ENCODE results near the gene ADGRB2.

ADGRB2 gene

GRCh38 chr1:31809698-31810097 lies 45.6 kb upstream of the ADGRB2 start:
- Histone ChIP-seq H2BK12ac (ENCODE audit: low read length in 2 of 2) (no peak overlapping the region), H3K4ac (ENCODE audit: low read depth in 1 of 2, low read length in 2 of 2) (no peak overlapping the region), H3K4me1 (ENCODE audit: control insufficient read depth, insufficient read depth, low read depth, low read length) (peaks cover 3% of the 10 kb centered on the region), H3K4me3 (ENCODE audit: insufficient read depth in 1 of 2, low read depth in 1 of 2, low read length in 2 of 2) (no peak overlapping the region), H3K9ac (ENCODE audit: low read length) (no peak overlapping the region), H3K36me3 (ENCODE audit: control insufficient read depth in 1 of 2, insufficient read depth in 2 of 2, low read depth in 1 of 2, low read length in 2 of 2) (no peaks in the 10 kb centered on the region), H3K79me1 (replicated peaks; ENCODE audit: low read length, poor library complexity, severe bottlenecking) (no peaks in the 10 kb centered on the region), H2AK5ac (ENCODE audit: low read length, severe bottlenecking) (no peak overlapping the region), H4K8ac (ENCODE audit: low read length) (peak overlapping the region; percentile 54), H3K27me3 (ENCODE audit: control insufficient read depth in 1 of 2, insufficient read depth in 1 of 2, low read length in 2 of 2) (no peaks in the 10 kb centered on the region), H2BK120ac (ENCODE audit: low read depth, low read length) (no peak overlapping the region), H2BK5ac (ENCODE audit: low read depth, low read length, poor library complexity, severe bottlenecking) (no peak overlapping the region), H3K18ac (ENCODE audit: low read depth in 1 of 2, low read length in 2 of 2) (no peak overlapping the region), H4K91ac (ENCODE audit: low read length) (no peak overlapping the region), H2BK15ac (ENCODE audit: low read depth, poor library complexity, severe bottlenecking) (no peak overlapping the region), H3K4me2 (ENCODE audit: low read length, poor library complexity, severe bottlenecking) (no peak overlapping the region), H2AFZ (ENCODE audit: low read depth, low read length) (no peak overlapping the region), H3K27ac (ENCODE audit: low read length, poor library complexity, severe bottlenecking) (no peak overlapping the region), H3K23ac (ENCODE audit: low read length in 2 of 2) (no peak overlapping the region), H3K9me3 (ENCODE audit: control insufficient read depth, low read length) (no peaks in the 10 kb centered on the region), H3K14ac (ENCODE audit: low read length in 2 of 2) (no peak overlapping the region)
- no peak for DNase-seq
- WGBS, result 91% methylated on average over 4 of the region's 4 CpGs

DNA sequence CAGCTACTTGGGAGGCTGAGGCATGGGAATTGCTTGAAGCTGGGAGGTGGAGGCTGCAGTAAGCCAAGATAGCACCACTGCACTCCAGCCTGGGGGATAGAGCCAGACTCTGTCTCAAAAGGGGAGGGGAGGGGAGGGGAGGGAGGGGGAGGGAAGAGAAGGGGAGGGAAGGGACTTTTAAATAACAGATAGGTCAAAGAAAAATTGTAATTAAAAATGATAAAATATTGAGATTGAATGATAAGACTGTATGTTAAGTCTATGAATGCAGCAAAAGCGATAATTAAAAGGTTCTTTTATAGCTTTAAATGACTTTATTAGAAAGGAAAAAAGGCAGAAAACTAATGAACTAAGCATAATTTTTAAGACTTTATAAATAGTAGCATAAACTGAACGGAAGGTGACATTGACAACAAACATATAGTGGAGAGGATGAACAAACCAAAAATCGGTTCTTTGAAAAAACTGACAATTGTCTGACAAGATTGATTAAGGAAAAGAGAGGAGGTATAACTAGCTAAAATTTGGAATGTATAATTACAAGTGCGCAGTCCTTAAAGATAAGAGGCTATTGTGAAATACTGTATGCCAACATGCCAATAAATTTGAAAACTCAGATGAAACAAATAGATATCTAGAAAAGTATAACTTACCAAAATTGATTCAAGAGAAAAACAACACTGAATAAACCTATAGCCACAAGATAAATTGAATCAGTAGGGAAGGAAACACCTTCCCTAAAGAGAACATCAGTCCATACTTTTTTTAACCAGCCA lies 43.3 kb upstream of the ADGRB2 start:
- Histone ChIP-seq H3K4me2 (ENCODE audit: low read length, poor library complexity, severe bottlenecking) (no peak overlapping the region), H3K27me3 (ENCODE audit: control insufficient read depth in 1 of 2, insufficient read depth in 1 of 2, low read length in 2 of 2) (no peaks in the 10 kb centered on the region), H3K18ac (ENCODE audit: low read depth in 1 of 2, low read length in 2 of 2) (no peak overlapping the region), H3K4me3 (ENCODE audit: insufficient read depth in 1 of 2, low read depth in 1 of 2, low read length in 2 of 2) (no peak overlapping the region), H3K79me1 (replicated peaks; ENCODE audit: low read length, poor library complexity, severe bottlenecking) (no peaks in the 10 kb centered on the region), H2BK15ac (ENCODE audit: low read depth, poor library complexity, severe bottlenecking) (no peak overlapping the region), H2BK120ac (ENCODE audit: low read depth, low read length) (no peak overlapping the region), H4K91ac (ENCODE audit: low read length) (no peak overlapping the region), H3K4ac (ENCODE audit: low read depth in 1 of 2, low read length in 2 of 2) (no peak overlapping the region), H3K9ac (ENCODE audit: low read length) (no peak overlapping the region), H3K36me3 (ENCODE audit: control insufficient read depth in 1 of 2, insufficient read depth in 2 of 2, low read depth in 1 of 2, low read length in 2 of 2) (no peaks in the 10 kb centered on the region), H3K4me1 (ENCODE audit: control insufficient read depth, insufficient read depth, low read depth, low read length) (peaks cover 3% of the 10 kb centered on the region), H2AFZ (ENCODE audit: low read depth, low read length) (no peak overlapping the region), H3K9me3 (ENCODE audit: control insufficient read depth, low read length) (no peaks in the 10 kb centered on the region), H3K23ac (ENCODE audit: low read length in 2 of 2) (no peak overlapping the region), H2BK12ac (ENCODE audit: low read length in 2 of 2) (no peak overlapping the region), H3K14ac (ENCODE audit: low read length in 2 of 2) (no peak overlapping the region), H2BK5ac (ENCODE audit: low read depth, low read length, poor library complexity, severe bottlenecking) (no peak overlapping the region), H3K27ac (ENCODE audit: low read length, poor library complexity, severe bottlenecking) (no peak overlapping the region), H2AK5ac (ENCODE audit: low read length, severe bottlenecking) (no peak overlapping the region), H4K8ac (ENCODE audit: low read length) (no peak overlapping the region)
- DNase-seq, result no peak
- WGBS, result 97% methylated on average over 2 of the region's 4 CpGs

DNA sequence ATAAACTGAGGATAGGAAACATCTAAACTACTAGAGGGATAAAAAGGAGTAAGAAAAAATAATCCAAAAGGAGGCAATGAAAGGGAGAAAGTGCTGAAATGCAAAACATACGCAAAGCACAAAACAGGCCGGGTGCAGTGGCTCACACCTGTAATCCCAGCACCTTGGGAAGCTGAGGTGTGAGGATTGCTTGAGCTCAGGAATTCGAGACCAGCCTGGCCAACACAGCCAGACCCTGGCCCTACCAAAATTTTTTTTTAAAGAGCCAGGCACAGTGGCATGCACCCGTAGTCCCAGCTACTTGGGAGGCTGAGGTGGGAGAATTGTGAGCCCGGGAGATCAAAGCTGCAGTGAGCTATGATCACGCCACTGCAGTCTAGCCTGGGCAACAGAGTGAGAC lies 41.2 kb upstream of the ADGRB2 start:
- no peak overlapping the region for H2AFZ ChIP-seq (ENCODE audit: low read depth, low read length)
- H2BK12ac ChIP-seq (ENCODE audit: low read length in 2 of 2), result no peak overlapping the region
- no peak overlapping the region for H2BK5ac ChIP-seq (ENCODE audit: low read depth, low read length, poor library complexity, severe bottlenecking)
- 84% methylated on average over 6 of the region's 6 CpGs for WGBS
- no peak overlapping the region for H3K23ac ChIP-seq (ENCODE audit: low read length in 2 of 2)
- no peak for DNase-seq
- no peak overlapping the region for H2BK120ac ChIP-seq (ENCODE audit: low read depth, low read length)
- H3K18ac ChIP-seq (ENCODE audit: low read depth in 1 of 2, low read length in 2 of 2), result no peak overlapping the region
- H3K36me3 ChIP-seq (ENCODE audit: control insufficient read depth in 1 of 2, insufficient read depth in 2 of 2, low read depth in 1 of 2, low read length in 2 of 2), result no peaks in the 10 kb centered on the region
- no peak overlapping the region for H2AK5ac ChIP-seq (ENCODE audit: low read length, severe bottlenecking)
- no peak overlapping the region for H3K27ac ChIP-seq (ENCODE audit: low read length, poor library complexity, severe bottlenecking)
- H3K14ac ChIP-seq (ENCODE audit: low read length in 2 of 2), result no peak overlapping the region
- no peak overlapping the region for H3K4ac ChIP-seq (ENCODE audit: low read depth in 1 of 2, low read length in 2 of 2)
- H4K8ac ChIP-seq (ENCODE audit: low read length), result no peak overlapping the region
- no peaks in the 10 kb centered on the region for H3K27me3 ChIP-seq (ENCODE audit: control insufficient read depth in 1 of 2, insufficient read depth in 1 of 2, low read length in 2 of 2)
- H3K79me1 ChIP-seq (replicated peaks; ENCODE audit: low read length, poor library complexity, severe bottlenecking), result no peaks in the 10 kb centered on the region
- H3K9me3 ChIP-seq (ENCODE audit: control insufficient read depth, low read length), result no peaks in the 10 kb centered on the region
- no peak overlapping the region for H3K4me2 ChIP-seq (ENCODE audit: low read length, poor library complexity, severe bottlenecking)
- H3K4me1 ChIP-seq (ENCODE audit: control insufficient read depth, insufficient read depth, low read depth, low read length), result peaks cover 4% of the 10 kb centered on the region
- no peak overlapping the region for H3K4me3 ChIP-seq (ENCODE audit: insufficient read depth in 1 of 2, low read depth in 1 of 2, low read length in 2 of 2)
- no peak overlapping the region for H4K91ac ChIP-seq (ENCODE audit: low read length)
- H2BK15ac ChIP-seq (ENCODE audit: low read depth, poor library complexity, severe bottlenecking), result no peak overlapping the region
- H3K9ac ChIP-seq (ENCODE audit: low read length), result no peak overlapping the region

DNA sequence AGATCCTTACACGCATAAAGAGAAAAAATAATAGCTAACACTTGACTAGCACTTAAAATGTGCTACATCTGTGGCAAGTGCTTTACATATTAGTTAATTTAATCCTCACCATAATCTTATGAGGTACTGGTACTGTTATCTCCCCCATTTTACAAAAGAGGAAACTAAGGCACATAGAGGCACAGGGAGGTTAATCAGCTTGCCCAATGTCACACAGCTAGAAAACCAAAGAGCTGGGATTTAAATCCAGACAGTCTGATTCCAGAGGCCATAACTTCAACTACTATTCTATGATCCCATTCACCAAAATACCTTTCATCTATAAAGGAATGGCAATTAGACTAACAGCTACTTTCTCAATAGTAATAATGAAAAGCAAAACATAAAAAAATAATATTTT lies 40.0 kb upstream of the ADGRB2 start:
- Histone ChIP-seq H2AK5ac (ENCODE audit: low read length, severe bottlenecking) (no peak overlapping the region), H2BK120ac (ENCODE audit: low read depth, low read length) (no peak overlapping the region), H2BK5ac (ENCODE audit: low read depth, low read length, poor library complexity, severe bottlenecking) (no peak overlapping the region), H3K9me3 (ENCODE audit: control insufficient read depth, low read length) (no peaks in the 10 kb centered on the region), H3K18ac (ENCODE audit: low read depth in 1 of 2, low read length in 2 of 2) (no peak overlapping the region), H2BK15ac (ENCODE audit: low read depth, poor library complexity, severe bottlenecking) (no peak overlapping the region), H3K79me1 (replicated peaks; ENCODE audit: low read length, poor library complexity, severe bottlenecking) (no peaks in the 10 kb centered on the region), H2AFZ (ENCODE audit: low read depth, low read length) (no peak overlapping the region), H4K91ac (ENCODE audit: low read length) (no peak overlapping the region), H3K36me3 (ENCODE audit: control insufficient read depth in 1 of 2, insufficient read depth in 2 of 2, low read depth in 1 of 2, low read length in 2 of 2) (no peaks in the 10 kb centered on the region), H3K14ac (ENCODE audit: low read length in 2 of 2) (no peak overlapping the region), H3K9ac (ENCODE audit: low read length) (no peak overlapping the region), H2BK12ac (ENCODE audit: low read length in 2 of 2) (no peak overlapping the region), H3K23ac (ENCODE audit: low read length in 2 of 2) (no peak overlapping the region), H3K4me1 (ENCODE audit: control insufficient read depth, insufficient read depth, low read depth, low read length) (peaks cover 14% of the 10 kb centered on the region), H3K4ac (ENCODE audit: low read depth in 1 of 2, low read length in 2 of 2) (no peak overlapping the region), H3K4me2 (ENCODE audit: low read length, poor library complexity, severe bottlenecking) (no peak overlapping the region), H3K27ac (ENCODE audit: low read length, poor library complexity, severe bottlenecking) (no peak overlapping the region), H4K8ac (ENCODE audit: low read length) (no peak overlapping the region), H3K27me3 (ENCODE audit: control insufficient read depth in 1 of 2, insufficient read depth in 1 of 2, low read length in 2 of 2) (no peaks in the 10 kb centered on the region), H3K4me3 (ENCODE audit: insufficient read depth in 1 of 2, low read depth in 1 of 2, low read length in 2 of 2) (no peak overlapping the region)
- no peak for DNase-seq
- WGBS, result 100% methylated on average over 1 of the region's 1 CpG

Data from mesenchymal stem cell (in vitro differentiated cells and primary cell).